CD14-positive monocyte (primary cell): Measurements from ENCODE around the gene STMP1. TPM values are rescaled to one million over a fixed set of nuclear protein-coding genes. Genes with fewer than 3 reads are reported as not detected.

Source experiments
- DNase-seq, 3 donors: peaks; one replicate each; pipeline ENCODE4 v3.0.0-alpha.2; 2011 to 2022
- H2AFZ ChIP-seq: 2 replicates; pipeline ENCODE4 v1.6.0; 2012; ENCODE audit warnings: mild to moderate bottlenecking, low read depth, low read length, inconsistent platforms; ENCODE audit not compliant: insufficient read depth, poor library complexity, severe bottlenecking
- H3K27ac ChIP-seq, 2 donors: 1 replicate in 1 of 2; 2 replicates in 1 of 2; pipeline ENCODE4 v1.5.1; 2012 to 2013; ENCODE audit warnings: low read length in 2 of 2, control low read depth in 1 of 2, inconsistent platforms in 1 of 2, low read depth in 1 of 2, mild to moderate bottlenecking in 1 of 2
- H3K27me3 ChIP-seq, 2 donors: one replicate each; pipeline versions ENCODE4 v1.6.0 to v1.6.1; 2011 to 2013; ENCODE audit warnings: low read length in 2 of 2; ENCODE audit not compliant: control insufficient read depth in 2 of 2, insufficient read depth in 2 of 2
- H3K36me3 ChIP-seq, 2 donors: replicated peaks in 1 of 2; 1 replicate in 1 of 2; 2 replicates in 1 of 2; pipeline versions ENCODE4 v1.5.1 to v1.6.1; 2012 to 2013; ENCODE audit warnings: low read length in 2 of 2, control low read depth in 1 of 2, inconsistent platforms in 1 of 2, mild to moderate bottlenecking in 1 of 2; ENCODE audit not compliant: insufficient read depth in 2 of 2, control insufficient read depth in 1 of 2
- H3K4me1 ChIP-seq, 2 donors: 1 replicate in 1 of 2; 2 replicates in 1 of 2; pipeline versions ENCODE4 v1.5.1 to v1.6.1; 2012 to 2013; ENCODE audit warnings: low read length in 2 of 2, control low read depth in 1 of 2, inconsistent platforms in 1 of 2, mild to moderate bottlenecking in 1 of 2, moderate library complexity in 1 of 2; ENCODE audit not compliant: insufficient read depth in 2 of 2, control insufficient read depth in 1 of 2
- H3K4me2 ChIP-seq: replicated peaks from 2 replicates; pipeline ENCODE3; 2012; ENCODE audit warnings: low read length, moderate library complexity, mild to moderate bottlenecking; ENCODE audit not compliant: poor library complexity, severe bottlenecking; ENCODE audit errors: extremely low read depth
- H3K4me3 ChIP-seq, 3 experiments: fragments of 200-600 bp in 1 of 3; sonication (generic) in 1 of 3; replicated peaks in 1 of 3; 1 replicate in 2 of 3; 2 replicates in 1 of 3; pipeline ENCODE4 v1.5.1; 2011 to 2013; ENCODE audit warnings: low read length in 3 of 3, mild to moderate bottlenecking in 3 of 3, control low read depth in 2 of 3, low read depth in 2 of 3, inconsistent platforms in 1 of 3, moderate library complexity in 1 of 3
- H3K79me2 ChIP-seq: 2 replicates; pipeline ENCODE4 v1.6.0; 2012; ENCODE audit warnings: mild to moderate bottlenecking, control low read depth, inconsistent platforms, low read length, moderate library complexity; ENCODE audit not compliant: insufficient read depth
- H3K9ac ChIP-seq: 2 replicates; pipeline ENCODE4 v1.6.0; 2017; ENCODE audit warnings: low read length, mild to moderate bottlenecking; ENCODE audit not compliant: insufficient read depth, poor library complexity, severe bottlenecking
- H3K9me3 ChIP-seq, 2 donors: replicated peaks in 1 of 2; 1 replicate in 1 of 2; 2 replicates in 1 of 2; pipeline versions ENCODE4 v1.5.1 to v1.6.1; 2012 to 2013; ENCODE audit warnings: low read length in 2 of 2, control low read depth in 1 of 2; ENCODE audit not compliant: control insufficient read depth in 1 of 2, insufficient read depth in 1 of 2
- H4K20me1 ChIP-seq: 2 replicates; pipeline ENCODE4 v1.6.0; 2012; ENCODE audit warnings: mild to moderate bottlenecking, low read length, control low read depth, moderate library complexity; ENCODE audit not compliant: insufficient read depth
- H3K27ac Mint-ChIP-seq, 7 donors: one replicate each; pipeline ENCODE4 v1.8.0; 2020; ENCODE audit warnings: mild to moderate bottlenecking in 7 of 7, mixed read lengths in 7 of 7, moderate library complexity in 6 of 7, inconsistent platforms in 2 of 7
- H3K27me3 Mint-ChIP-seq, 3 donors: one replicate each; pipeline ENCODE4 v1.8.0; 2021 to 2022; ENCODE audit warnings: low read depth in 3 of 3, mild to moderate bottlenecking in 3 of 3, mixed read lengths in 3 of 3, moderate library complexity in 3 of 3, inconsistent platforms in 1 of 3
- H3K36me3 Mint-ChIP-seq, 2 donors: one replicate each; pipeline ENCODE4 v1.8.0; 2020; ENCODE audit warnings: mixed read lengths in 2 of 2, inconsistent platforms in 1 of 2, mild to moderate bottlenecking in 1 of 2
- H3K4me1 Mint-ChIP-seq: one replicate; pipeline ENCODE4 v1.8.0; 2020; ENCODE audit warnings: mild to moderate bottlenecking, mixed read lengths
- H3K4me3 Mint-ChIP-seq, 2 donors: one replicate each; pipeline ENCODE4 v1.8.0; 2020; ENCODE audit warnings: mild to moderate bottlenecking in 2 of 2, mixed read lengths in 2 of 2, moderate library complexity in 1 of 2
- H3K9me3 Mint-ChIP-seq, 7 donors: one replicate each; pipeline ENCODE4 v1.8.0; 2020 to 2022; ENCODE audit warnings: mixed read lengths in 7 of 7, mild to moderate bottlenecking in 6 of 7, moderate library complexity in 6 of 7, inconsistent platforms in 2 of 7
- WGBS: methylation state at CpG from one replicate; pipeline ENCODE4 v1.1.5; 2013; ENCODE audit warnings: missing lambda C conversion rate; ENCODE audit not compliant: insufficient coverage; 5-methylcytosine and 5-hydroxymethylcytosine counted together
- intact Hi-C, 2 donors: fragments of 100-400 bp; cut with micrococcal nuclease; formaldehyde crosslinking; loops; one replicate each; pipeline versions ENCODE4 v1.15.0 to v1.15.1; 2023
- polyA plus RNA-seq, 3 donors: library from polyadenylated mRNA; depleted of rRNA in 1 of 3; unstranded in 2 of 3; stranded (reverse) in 1 of 3; fragments of 300-500 nt in 2 of 3; fragments of >200 nt in 1 of 3; fragmentation: Illumina TruSeq in 2 of 3; gene quantifications; 1 replicate in 2 of 3; 2 replicates in 1 of 3; pipeline ENCODE4 v1.2.3, GENCODE V29; 2012 to 2021
- TF ChIP-seq, protein P1 (sequence below): fragments of 200-600 bp; IDR thresholded peaks from one replicate; pipeline ENCODE4 v1.8.0; 2022; ENCODE audit warnings: antibody characterized with exemption, mild to moderate bottlenecking

STMP1 gene
- polyA plus RNA-seq, 3 donors, result 20.4 to 108 (median 88.8) TPM

DNA sequence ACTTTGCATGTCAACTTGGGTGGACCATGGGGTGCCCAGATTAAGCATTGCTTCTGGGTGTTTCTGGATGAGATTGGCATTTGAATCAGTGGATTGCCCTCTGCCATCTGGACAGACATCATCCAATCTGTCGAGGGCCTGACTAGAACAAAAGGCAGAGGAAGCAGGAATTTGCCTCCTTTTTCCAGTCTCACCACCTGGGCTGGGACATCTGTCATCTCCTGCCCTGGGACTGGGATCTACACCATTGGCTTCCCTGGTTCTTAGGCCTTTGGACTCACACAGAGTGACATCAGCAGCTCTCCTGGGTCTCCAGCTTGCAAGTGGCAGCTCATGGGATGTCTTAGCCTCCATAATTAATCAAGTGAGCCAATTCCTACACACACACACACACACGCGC, 55.4 kb downstream of the STMP1 start:
- H4K20me1 ChIP-seq, result no peaks in the 10 kb centered on the region

DNA sequence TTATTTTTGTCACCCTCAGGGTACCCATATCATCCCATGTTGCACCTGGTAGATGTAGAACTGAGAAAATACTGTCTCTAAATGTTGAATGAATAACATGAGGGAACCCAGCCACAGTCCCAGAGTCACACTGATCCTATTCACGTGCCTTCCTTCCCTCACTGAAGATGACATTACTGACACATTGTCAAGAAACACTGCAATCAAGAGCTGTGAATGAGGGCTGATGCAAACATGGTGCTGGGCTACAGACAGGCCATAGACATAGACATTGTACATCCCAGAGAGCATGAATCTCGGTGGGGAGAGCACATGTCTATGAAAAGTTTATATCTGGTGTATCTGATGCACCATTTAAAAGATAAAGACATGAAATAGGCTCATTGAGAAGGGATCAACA, 55.9 kb downstream of the STMP1 start:
- Histone ChIP-seq H3K4me3 (no peak overlapping the region), H4K20me1 (no peaks in the 10 kb centered on the region), H3K9ac (no peak overlapping the region), H3K9me3 (no peaks in the 10 kb centered on the region), H3K27me3 (no peaks in the 10 kb centered on the region), H3K79me2 (no peaks in the 10 kb centered on the region), H3K4me2 (no peak overlapping the region), H3K27ac (no peak overlapping the region), H2AFZ (no peak overlapping the region), H3K4me1 (no peaks in the 10 kb centered on the region), H3K36me3 (no peaks in the 10 kb centered on the region)
- Mint-ChIP-seq H3K4me1 (peaks cover 3% of the 10 kb centered on the region), H3K4me3 (no peak overlapping the region), H3K27ac (no peak overlapping the region), H3K27me3 (peaks cover 0 to 2% (median 1%) of the 10 kb centered on the region in 3 donors), H3K9me3 (peaks cover 0 to 3% (median 0%) of the 10 kb centered on the region in 7 donors), H3K36me3 (no peaks in the 10 kb centered on the region)
- 80% methylated on average over 1 of the region's 2 CpGs for WGBS
- no peak for DNase-seq
- TF ChIP-seq, protein P1, sequence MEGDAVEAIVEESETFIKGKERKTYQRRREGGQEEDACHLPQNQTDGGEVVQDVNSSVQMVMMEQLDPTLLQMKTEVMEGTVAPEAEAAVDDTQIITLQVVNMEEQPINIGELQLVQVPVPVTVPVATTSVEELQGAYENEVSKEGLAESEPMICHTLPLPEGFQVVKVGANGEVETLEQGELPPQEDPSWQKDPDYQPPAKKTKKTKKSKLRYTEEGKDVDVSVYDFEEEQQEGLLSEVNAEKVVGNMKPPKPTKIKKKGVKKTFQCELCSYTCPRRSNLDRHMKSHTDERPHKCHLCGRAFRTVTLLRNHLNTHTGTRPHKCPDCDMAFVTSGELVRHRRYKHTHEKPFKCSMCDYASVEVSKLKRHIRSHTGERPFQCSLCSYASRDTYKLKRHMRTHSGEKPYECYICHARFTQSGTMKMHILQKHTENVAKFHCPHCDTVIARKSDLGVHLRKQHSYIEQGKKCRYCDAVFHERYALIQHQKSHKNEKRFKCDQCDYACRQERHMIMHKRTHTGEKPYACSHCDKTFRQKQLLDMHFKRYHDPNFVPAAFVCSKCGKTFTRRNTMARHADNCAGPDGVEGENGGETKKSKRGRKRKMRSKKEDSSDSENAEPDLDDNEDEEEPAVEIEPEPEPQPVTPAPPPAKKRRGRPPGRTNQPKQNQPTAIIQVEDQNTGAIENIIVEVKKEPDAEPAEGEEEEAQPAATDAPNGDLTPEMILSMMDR, result no peak
- intact Hi-C loops, result no loop called here

More for the DNA sequence above, 55.4 kb downstream of the STMP1 start:
- peaks cover 3% of the 10 kb centered on the region for H3K4me1 Mint-ChIP-seq
- no peaks in the 10 kb centered on the region for H3K36me3 Mint-ChIP-seq
- peaks cover 0 to 4% (median 2%) of the 10 kb centered on the region in 3 donors for H3K27me3 Mint-ChIP-seq
- no peaks in the 10 kb centered on the region for H3K4me1 ChIP-seq
- H3K27me3 ChIP-seq, result no peaks in the 10 kb centered on the region
- H3K4me3 ChIP-seq, result no peak overlapping the region
- no peak overlapping the region for H3K27ac Mint-ChIP-seq
- no peaks in the 10 kb centered on the region for H3K9me3 ChIP-seq
- WGBS, result 82% methylated on average over 1 of the region's 3 CpGs
- H3K4me2 ChIP-seq, result no peak overlapping the region
- TF ChIP-seq, protein P1, result no peak
- H3K79me2 ChIP-seq, result no peaks in the 10 kb centered on the region
- DNase-seq, result no peak
- H3K27ac ChIP-seq, result no peak overlapping the region
- H2AFZ ChIP-seq, result no peak overlapping the region
- H3K9me3 Mint-ChIP-seq, result peaks cover 0 to 3% (median 0%) of the 10 kb centered on the region in 7 donors
- intact Hi-C loops, result no loop called here
- no peak overlapping the region for H3K4me3 Mint-ChIP-seq
- H3K36me3 ChIP-seq, result no peaks in the 10 kb centered on the region
- H3K9ac ChIP-seq, result no peak overlapping the region
